Measurements from ENCODE around the gene ELP5.

DNA sequence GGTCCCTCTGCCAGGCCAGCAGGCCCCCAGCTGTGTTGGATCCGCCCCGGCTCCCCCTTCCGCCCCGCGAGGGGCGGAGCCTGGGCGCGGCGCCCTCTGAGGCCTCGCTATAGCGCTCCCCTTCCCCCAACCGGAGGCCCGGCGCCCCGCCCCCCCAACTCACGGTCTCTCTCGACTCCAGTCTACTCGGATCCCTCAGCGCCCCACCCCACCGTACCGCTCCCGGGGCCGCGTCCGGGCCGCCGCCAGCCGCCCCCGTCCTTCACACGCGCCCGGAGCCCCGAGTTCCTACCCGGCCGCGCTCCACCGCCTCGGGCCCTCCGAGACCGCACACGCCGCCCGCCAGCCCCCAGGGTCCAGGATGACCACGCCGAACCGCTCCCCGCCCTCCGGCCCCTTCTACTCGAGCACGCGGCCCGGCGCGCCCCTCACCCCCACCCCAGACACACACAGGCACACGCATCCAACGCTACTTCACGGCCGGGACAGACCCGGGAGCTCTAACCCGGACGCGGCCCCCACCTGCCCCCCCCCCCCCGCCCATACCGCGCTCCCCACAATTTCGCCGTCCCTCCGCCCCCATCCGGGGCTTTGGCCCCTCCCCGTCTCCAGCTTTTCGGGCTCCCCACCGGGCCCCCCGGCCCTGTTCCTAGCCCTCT is 14.1 kb upstream of the ELP5 start:
- TF ChIP-seq, protein P1, sequence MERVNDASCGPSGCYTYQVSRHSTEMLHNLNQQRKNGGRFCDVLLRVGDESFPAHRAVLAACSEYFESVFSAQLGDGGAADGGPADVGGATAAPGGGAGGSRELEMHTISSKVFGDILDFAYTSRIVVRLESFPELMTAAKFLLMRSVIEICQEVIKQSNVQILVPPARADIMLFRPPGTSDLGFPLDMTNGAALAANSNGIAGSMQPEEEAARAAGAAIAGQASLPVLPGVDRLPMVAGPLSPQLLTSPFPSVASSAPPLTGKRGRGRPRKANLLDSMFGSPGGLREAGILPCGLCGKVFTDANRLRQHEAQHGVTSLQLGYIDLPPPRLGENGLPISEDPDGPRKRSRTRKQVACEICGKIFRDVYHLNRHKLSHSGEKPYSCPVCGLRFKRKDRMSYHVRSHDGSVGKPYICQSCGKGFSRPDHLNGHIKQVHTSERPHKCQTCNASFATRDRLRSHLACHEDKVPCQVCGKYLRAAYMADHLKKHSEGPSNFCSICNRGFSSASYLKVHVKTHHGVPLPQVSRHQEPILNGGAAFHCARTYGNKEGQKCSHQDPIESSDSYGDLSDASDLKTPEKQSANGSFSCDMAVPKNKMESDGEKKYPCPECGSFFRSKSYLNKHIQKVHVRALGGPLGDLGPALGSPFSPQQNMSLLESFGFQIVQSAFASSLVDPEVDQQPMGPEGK (CRISPR knock-in tag; IDR thresholded peaks at IDR 0.05; ENCODE audit: borderline replicate concordance), result no peak
- TF ChIP-seq CREB5 (CRISPR knock-in tag; IDR thresholded peaks at IDR 0.05; ENCODE audit: low read depth) (no peak), CSRNP3 (CRISPR knock-in tag; IDR thresholded peaks at IDR 0.05) (no peak), OSR1 (CRISPR knock-in tag; IDR thresholded peaks at IDR 0.05) (no peak), RARB (CRISPR knock-in tag; IDR thresholded peaks at IDR 0.05) (no peak), SNAI2 (CRISPR knock-in tag; IDR thresholded peaks at IDR 0.05) (no peak), ZNF565 (CRISPR knock-in tag; conservative IDR thresholded peaks at IDR 0.05; ENCODE audit: low read depth) (no peak), PPARA (CRISPR knock-in tag; IDR thresholded peaks at IDR 0.05; ENCODE audit: borderline replicate concordance) (no peak)

All from SK-N-SH treated with all-trans-retinoic acid at 6 μM for 48 hours (cell line).